Osteocyte (in vitro differentiated cells): ENCODE measurements around the gene CRIP1. TPM values are rescaled to one million over a fixed set of nuclear protein-coding genes. Genes with fewer than 3 reads are reported as not detected.

ENCODE experiments used
- DNase-seq: peaks from one replicate; pipeline ENCODE4 v3.0.0; 2021; ENCODE audit warnings: mixed read lengths; ENCODE audit not compliant: unreplicated experiment; ENCODE audit errors: extremely low spot score
- H3K27ac Mint-ChIP-seq: one replicate; pipeline ENCODE4 v1.8.0; 2021; ENCODE audit warnings: mild to moderate bottlenecking, mixed read lengths; ENCODE audit not compliant: unreplicated experiment
- H3K27me3 Mint-ChIP-seq: one replicate; pipeline ENCODE4 v1.8.0; 2021; ENCODE audit warnings: mixed read lengths; ENCODE audit not compliant: unreplicated experiment
- H3K36me3 Mint-ChIP-seq: one replicate; pipeline ENCODE4 v1.8.0; 2021; ENCODE audit warnings: mixed read lengths; ENCODE audit not compliant: unreplicated experiment
- H3K4me1 Mint-ChIP-seq: one replicate; pipeline ENCODE4 v1.8.0; 2021; ENCODE audit warnings: mixed read lengths; ENCODE audit not compliant: unreplicated experiment
- H3K4me3 Mint-ChIP-seq: one replicate; pipeline ENCODE4 v1.8.0; 2021; ENCODE audit warnings: mild to moderate bottlenecking, moderate library complexity, mixed read lengths; ENCODE audit not compliant: unreplicated experiment
- H3K9me3 Mint-ChIP-seq: one replicate; pipeline ENCODE4 v1.8.0; 2021; ENCODE audit warnings: mixed read lengths; ENCODE audit not compliant: unreplicated experiment
- CTCF ChIP-seq: fragments of 200-600 bp; sonication (generic); IDR thresholded peaks from 2 replicates; pipeline ENCODE4 v1.5.0; 2021; ENCODE audit warnings: antibody characterized with exemption, mild to moderate bottlenecking, moderate library complexity
- total RNA-seq: library from RNA; stranded (reverse); gene quantifications from 2 replicates; pipeline ENCODE4 v1.2.1, GENCODE V29; 2021

CRIP1 gene
- total RNA-seq, 1 donor from 2014 or later: 31.0 TPM

- Mint-ChIP-seq H3K36me3 (peaks cover 14% of the 10 kb centered on the region), H3K27ac (no peak overlapping the region), H3K4me3 (no peak overlapping the region), H3K27me3 (no peaks in the 10 kb centered on the region), H3K4me1 (peaks cover 3% of the 10 kb centered on the region), H3K9me3 (peaks cover 10% of the 10 kb centered on the region)
- no peak for TF ChIP-seq CTCF
- DNase-seq: no peak
Observed at GRCh38 chr14:105439710-105440553, 46.8 kb upstream of the CRIP1 start.

- Mint-ChIP-seq H3K36me3 (peaks cover 11% of the 10 kb centered on the region), H3K4me1 (peaks cover 2% of the 10 kb centered on the region), H3K9me3 (peaks cover 6% of the 10 kb centered on the region), H3K27ac (no peak overlapping the region), H3K4me3 (no peak overlapping the region), H3K27me3 (no peaks in the 10 kb centered on the region)
- TF ChIP-seq CTCF: no peak
- no peak for DNase-seq
Observed at GRCh38 chr14:105440554-105440900, 46.2 kb upstream of the CRIP1 start.

GRCh38 chr14:105440992-105441391, 45.7 kb upstream of the CRIP1 start:
- TF ChIP-seq CTCF: no peak
- H3K27ac Mint-ChIP-seq: no peak overlapping the region
- no peak for DNase-seq
- peaks cover 2% of the 10 kb centered on the region for H3K4me1 Mint-ChIP-seq
- H3K36me3 Mint-ChIP-seq: peaks cover 8% of the 10 kb centered on the region
- H3K27me3 Mint-ChIP-seq: no peaks in the 10 kb centered on the region
- peaks cover 3% of the 10 kb centered on the region for H3K9me3 Mint-ChIP-seq
- no peak overlapping the region for H3K4me3 Mint-ChIP-seq

GRCh38 chr14:105442125-105442524, 44.6 kb upstream of the CRIP1 start:
- H3K27ac Mint-ChIP-seq: no peak overlapping the region

More at GRCh38 chr14:105442125-105442524, 44.6 kb upstream of the CRIP1 start:
- no peak for TF ChIP-seq CTCF
- no peaks in the 10 kb centered on the region for H3K9me3 Mint-ChIP-seq
- no peaks in the 10 kb centered on the region for H3K27me3 Mint-ChIP-seq
- H3K4me3 Mint-ChIP-seq: no peak overlapping the region
- H3K4me1 Mint-ChIP-seq: no peaks in the 10 kb centered on the region
- DNase-seq: no peak
- peaks cover 8% of the 10 kb centered on the region for H3K36me3 Mint-ChIP-seq
